ENCODE data around the gene NKD1. TPM values are rescaled to one million over a fixed set of nuclear protein-coding genes. Genes with fewer than 3 reads are reported as not detected.

The NKD1 gene
- total RNA-seq, 1 donor from 2014 or later, result 43.2 TPM

DNA sequence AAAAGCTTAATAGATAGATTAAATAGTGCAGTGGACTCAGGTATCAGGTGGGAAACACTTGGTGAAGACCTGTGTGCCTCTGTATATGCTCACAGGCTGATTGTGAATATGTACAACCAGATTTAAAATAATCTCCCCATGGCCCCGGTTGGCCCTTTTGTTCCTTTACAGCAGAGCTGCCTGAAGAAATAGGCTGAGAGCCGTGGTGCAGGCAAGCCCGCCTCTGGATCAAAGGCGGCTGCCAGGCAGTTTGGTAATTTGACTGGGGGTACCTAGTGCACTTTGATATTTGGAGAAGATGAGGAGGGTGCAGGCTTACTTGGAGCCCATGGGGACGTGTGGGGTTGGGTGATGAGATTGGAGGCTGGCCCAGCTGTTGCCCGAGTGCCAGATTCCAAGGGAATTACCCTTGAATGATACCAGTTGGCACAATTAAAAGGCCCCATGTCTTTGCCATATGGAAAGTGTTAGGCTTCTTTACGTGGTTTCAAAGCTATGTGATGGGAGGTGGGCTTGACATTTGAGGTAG is 5.0 kb downstream of the NKD1 start:
- Mint-ChIP-seq H3K27ac (no peak overlapping the region), H3K36me3 (peaks cover 38% of the 10 kb centered on the region), H3K4me3 (no peak overlapping the region), H3K27me3 (peaks cover 6% of the 10 kb centered on the region), H3K9me3 (no peaks in the 10 kb centered on the region), H3K4me1 (ENCODE audit: unreplicated experiment) (peaks cover 29% of the 10 kb centered on the region)
- DNase-seq (ENCODE audit: extremely low spot score, unreplicated experiment), result no peak
- TF ChIP-seq, protein P1, sequence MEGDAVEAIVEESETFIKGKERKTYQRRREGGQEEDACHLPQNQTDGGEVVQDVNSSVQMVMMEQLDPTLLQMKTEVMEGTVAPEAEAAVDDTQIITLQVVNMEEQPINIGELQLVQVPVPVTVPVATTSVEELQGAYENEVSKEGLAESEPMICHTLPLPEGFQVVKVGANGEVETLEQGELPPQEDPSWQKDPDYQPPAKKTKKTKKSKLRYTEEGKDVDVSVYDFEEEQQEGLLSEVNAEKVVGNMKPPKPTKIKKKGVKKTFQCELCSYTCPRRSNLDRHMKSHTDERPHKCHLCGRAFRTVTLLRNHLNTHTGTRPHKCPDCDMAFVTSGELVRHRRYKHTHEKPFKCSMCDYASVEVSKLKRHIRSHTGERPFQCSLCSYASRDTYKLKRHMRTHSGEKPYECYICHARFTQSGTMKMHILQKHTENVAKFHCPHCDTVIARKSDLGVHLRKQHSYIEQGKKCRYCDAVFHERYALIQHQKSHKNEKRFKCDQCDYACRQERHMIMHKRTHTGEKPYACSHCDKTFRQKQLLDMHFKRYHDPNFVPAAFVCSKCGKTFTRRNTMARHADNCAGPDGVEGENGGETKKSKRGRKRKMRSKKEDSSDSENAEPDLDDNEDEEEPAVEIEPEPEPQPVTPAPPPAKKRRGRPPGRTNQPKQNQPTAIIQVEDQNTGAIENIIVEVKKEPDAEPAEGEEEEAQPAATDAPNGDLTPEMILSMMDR (conservative IDR thresholded peaks at IDR 0.05), result no peak

DNA sequence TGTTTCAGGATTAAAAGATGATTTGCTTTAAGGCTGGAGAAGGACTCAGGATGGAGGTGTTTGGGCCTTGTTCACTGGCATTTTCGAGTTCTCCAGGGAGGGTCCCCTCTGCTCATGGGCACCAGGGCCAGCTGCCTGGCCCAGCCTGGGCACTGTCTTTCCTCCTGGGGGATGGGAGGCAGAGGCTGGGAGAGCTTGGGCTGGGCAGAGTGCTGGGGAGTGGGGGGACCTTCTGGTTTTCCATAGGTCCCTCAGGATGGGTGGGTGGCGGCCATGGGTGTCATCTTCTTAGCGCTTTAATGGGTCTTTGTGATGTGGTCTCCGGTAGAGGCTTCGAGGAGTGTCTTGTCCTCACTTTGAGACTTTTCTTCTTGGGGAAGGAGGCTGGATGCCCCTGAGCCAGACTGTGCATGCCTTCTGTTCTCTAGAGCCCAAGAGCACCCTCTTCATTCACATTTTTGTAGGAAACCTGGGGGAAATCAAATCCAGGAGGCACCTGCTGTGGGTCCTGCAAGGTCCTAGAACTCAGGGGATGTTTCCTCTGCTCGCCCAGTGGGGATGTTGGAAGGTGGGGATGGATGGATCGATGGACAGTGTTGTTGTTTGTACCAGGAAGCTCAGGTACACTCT is 5.7 kb downstream of the NKD1 start:
- DNase-seq (ENCODE audit: extremely low spot score, unreplicated experiment), result no peak
- peaks cover 41% of the 10 kb centered on the region for H3K36me3 Mint-ChIP-seq
- TF ChIP-seq, protein P1 (conservative IDR thresholded peaks at IDR 0.05), result no peak
- H3K27ac Mint-ChIP-seq, result no peak overlapping the region
- no peak overlapping the region for H3K4me3 Mint-ChIP-seq
- H3K9me3 Mint-ChIP-seq, result no peaks in the 10 kb centered on the region
- peaks cover 29% of the 10 kb centered on the region for H3K4me1 Mint-ChIP-seq (ENCODE audit: unreplicated experiment)
- H3K27me3 Mint-ChIP-seq, result peaks cover 6% of the 10 kb centered on the region

DNA sequence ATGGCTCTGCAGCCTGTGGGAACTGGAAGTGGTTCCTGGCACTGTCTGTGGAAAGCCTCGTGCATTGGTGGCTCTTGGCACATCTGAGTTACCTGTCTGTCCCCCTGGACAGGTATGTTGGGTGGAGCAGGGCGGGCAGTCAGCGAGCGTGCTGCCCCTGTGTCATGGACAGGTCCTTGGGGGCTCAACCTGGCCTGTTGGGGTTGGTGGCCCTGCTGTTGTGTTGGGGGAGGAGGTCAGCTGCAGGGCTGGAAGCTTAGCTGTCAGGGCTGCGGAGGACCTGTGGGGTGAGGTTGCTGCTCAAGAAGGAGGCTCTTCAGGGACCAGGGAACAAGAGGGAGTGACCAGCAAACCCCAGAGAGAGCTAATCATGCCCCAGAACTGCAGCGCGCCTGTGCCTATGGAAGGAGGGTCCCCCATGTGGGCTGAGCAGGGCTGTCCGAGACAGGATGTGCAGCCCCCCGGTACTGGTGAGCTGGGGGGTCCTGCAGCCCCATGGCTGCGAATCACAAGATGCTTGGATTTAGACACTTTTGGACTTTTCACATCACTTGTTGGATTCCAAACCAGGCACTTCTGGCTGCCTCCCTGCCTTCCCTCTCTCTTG is 7.2 kb downstream of the NKD1 start:
- DNase-seq (ENCODE audit: extremely low spot score, unreplicated experiment), result no peak
- Mint-ChIP-seq H3K27ac (no peak overlapping the region), H3K36me3 (peaks cover 49% of the 10 kb centered on the region), H3K4me1 (ENCODE audit: unreplicated experiment) (peaks cover 27% of the 10 kb centered on the region), H3K4me3 (no peak overlapping the region), H3K9me3 (no peaks in the 10 kb centered on the region), H3K27me3 (no peaks in the 10 kb centered on the region)
- TF ChIP-seq, protein P1 (conservative IDR thresholded peaks at IDR 0.05), result no peak

DNA sequence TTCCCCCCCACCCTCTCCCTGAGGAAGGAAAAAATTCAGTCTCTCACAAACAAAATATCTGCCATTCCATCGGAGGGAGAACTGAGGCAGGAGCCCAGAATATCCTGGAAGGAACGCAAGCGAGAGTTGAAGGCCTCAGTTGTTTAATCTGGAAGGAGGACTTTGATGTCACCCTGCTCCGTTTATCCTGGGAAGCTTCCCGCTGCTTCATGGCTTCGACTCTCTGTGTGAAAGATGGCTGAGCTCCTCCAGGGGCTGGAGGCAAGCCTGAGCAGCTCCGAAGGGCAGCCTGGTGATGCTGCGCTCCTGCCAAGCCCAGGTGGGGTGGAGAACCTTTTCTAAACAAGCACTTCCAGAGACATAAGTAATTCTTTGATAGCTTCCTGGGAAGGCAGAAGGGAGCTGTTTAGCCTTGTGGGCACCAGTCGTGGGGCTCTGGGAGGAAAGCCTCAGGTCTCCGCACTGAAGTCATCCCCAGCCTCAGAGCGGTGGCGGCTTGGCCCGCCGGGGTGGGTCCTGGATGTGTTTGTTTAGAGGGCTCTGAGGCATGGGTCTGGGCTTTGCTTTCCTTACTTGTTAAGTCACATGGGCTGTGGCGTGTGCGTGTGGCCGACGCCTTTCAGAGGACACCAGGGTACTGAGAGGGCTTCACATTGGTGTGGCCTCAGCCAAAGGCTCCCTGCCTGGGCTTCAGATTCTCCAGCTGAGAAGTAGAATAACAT is 7.9 kb downstream of the NKD1 start:
- DNase-seq (ENCODE audit: extremely low spot score, unreplicated experiment), result no peak
- TF ChIP-seq, protein P1 (conservative IDR thresholded peaks at IDR 0.05), result no peak
- Mint-ChIP-seq H3K27ac (no peak overlapping the region), H3K4me3 (no peak overlapping the region), H3K9me3 (no peaks in the 10 kb centered on the region), H3K4me1 (ENCODE audit: unreplicated experiment) (peaks cover 20% of the 10 kb centered on the region), H3K27me3 (no peaks in the 10 kb centered on the region), H3K36me3 (peaks cover 45% of the 10 kb centered on the region)

DNA sequence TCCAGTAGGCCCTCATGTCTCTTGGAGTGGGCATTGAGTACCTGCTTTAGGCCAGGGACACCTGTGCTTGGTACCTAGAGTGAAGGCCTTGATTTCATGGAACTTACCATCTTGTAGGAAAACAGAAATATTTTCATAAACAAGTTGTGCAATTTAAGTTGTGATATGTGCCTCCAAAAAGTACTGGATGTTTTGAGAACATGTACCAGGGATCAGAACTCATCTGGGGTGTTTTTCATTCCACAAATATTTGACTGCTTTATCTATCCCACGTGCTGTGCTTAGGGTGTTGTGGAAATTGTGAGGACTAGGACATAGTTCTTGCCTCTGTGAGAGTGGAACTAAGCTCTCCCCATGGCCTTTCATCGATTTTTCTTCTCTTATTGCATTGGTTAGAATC is 8.8 kb downstream of the NKD1 start:
- Mint-ChIP-seq H3K9me3 (no peaks in the 10 kb centered on the region), H3K27me3 (no peaks in the 10 kb centered on the region)

More for the DNA sequence above, 8.8 kb downstream of the NKD1 start:
- DNase-seq (ENCODE audit: extremely low spot score, unreplicated experiment), result no peak
- H3K4me3 Mint-ChIP-seq, result no peak overlapping the region
- H3K27ac Mint-ChIP-seq, result no peak overlapping the region
- peaks cover 51% of the 10 kb centered on the region for H3K36me3 Mint-ChIP-seq
- TF ChIP-seq, protein P1 (conservative IDR thresholded peaks at IDR 0.05), result no peak
- H3K4me1 Mint-ChIP-seq (ENCODE audit: unreplicated experiment), result peaks cover 20% of the 10 kb centered on the region

Measured in type B pancreatic cell (in vitro differentiated cells).